22Rv1 (cell line): ENCODE results near the gene GLCE.

Experiments used
- H3K27ac ChIP-seq: fragments of 450-650 bp; 2 replicates; pipeline ENCODE4 v1.5.1; 2017
- CTCF ChIP-seq: fragments of 450-650 bp; IDR thresholded peaks from 2 replicates; pipeline ENCODE4 v1.5.1; 2017; ENCODE audit warnings: mild to moderate bottlenecking
- ZFX ChIP-seq: fragments of 450-650 bp; IDR thresholded peaks from 2 replicates; pipeline ENCODE4 v1.6.1; 2017; ENCODE audit warnings: antibody characterized with exemption, borderline replicate concordance

GLCE gene

GRCh38 chr15:69170597-69170996 lies 10.2 kb downstream of the GLCE start:
- TF ChIP-seq CTCF (no peak), ZFX (no peak)
- H3K27ac ChIP-seq, result no peak overlapping the region

GRCh38 chr15:69172847-69173246 lies 12.4 kb downstream of the GLCE start:
- TF ChIP-seq CTCF (no peak), ZFX (no peak)
- peak overlapping the region; percentile 35 for H3K27ac ChIP-seq

- H3K27ac ChIP-seq, result no peak overlapping the region
- TF ChIP-seq CTCF, result no peak
Observed at GRCh38 chr15:69175536-69175935, 15.1 kb downstream of the GLCE start.

- TF ChIP-seq CTCF, result no peak
- no peak for TF ChIP-seq ZFX
- H3K27ac ChIP-seq, result no peak overlapping the region
Observed at GRCh38 chr15:69181424-69181823, 21.0 kb downstream of the GLCE start.

GRCh38 chr15:69185216-69185615 lies 24.8 kb downstream of the GLCE start:
- TF ChIP-seq ZFX (no peak), CTCF (no peak)
- no peak overlapping the region for H3K27ac ChIP-seq

- H3K27ac ChIP-seq, result no peak overlapping the region
- no peak for TF ChIP-seq ZFX
- no peak for TF ChIP-seq CTCF
Observed at GRCh38 chr15:69185706-69186105, 25.3 kb downstream of the GLCE start.

- H3K27ac ChIP-seq, result no peak overlapping the region
- TF ChIP-seq CTCF, result no peak
- no peak for TF ChIP-seq ZFX
Observed at GRCh38 chr15:69189157-69189556, 28.7 kb downstream of the GLCE start.
